Gastrocnemius medialis (tissue), 4 donors: ENCODE data around the gene FAM83G. TPM values are rescaled to one million over a fixed set of nuclear protein-coding genes. Genes with fewer than 3 reads are reported as not detected.
"Not testable (repeated sequence)": the region's sequence is repeated elsewhere in the genome, so short reads cannot be mapped to it uniquely, and the experiment has no call there.

Source experiments
- ATAC-seq, 2 donors: fragments of 150-250 bp; one replicate each; pipeline ENCODE4 v1.9.1; 2016
- DNase-seq, 2 donors: peaks; one replicate each; pipeline ENCODE4 v3.0.0-alpha.2; 2019
- H3K27ac ChIP-seq, 4 donors: fragments of 200-600 bp; sonication (generic); 1 replicate in 1 of 4; 2 replicates in 3 of 4; pipeline ENCODE4 v1.5.1; 2016 to 2018; ENCODE audit warnings: mild to moderate bottlenecking in 2 of 4, moderate library complexity in 1 of 4
- H3K27me3 ChIP-seq, 3 donors: fragments of 200-600 bp; sonication (generic) in 2 of 3; 1 replicate in 1 of 3; 2 replicates in 2 of 3; pipeline versions ENCODE4 v1.5.1 to v1.6.0; 2016 to 2019; ENCODE audit warnings: mild to moderate bottlenecking in 1 of 3, moderate library complexity in 1 of 3
- H3K36me3 ChIP-seq, 2 donors: fragments of 200-600 bp; sonication (generic) in 1 of 2; one replicate each; pipeline ENCODE4 v1.5.1; 2017 to 2018
- H3K4me1 ChIP-seq, 2 donors: fragments of 200-600 bp; sonication (generic) in 1 of 2; one replicate each; pipeline ENCODE4 v1.5.1; 2016 to 2017; ENCODE audit warnings: mild to moderate bottlenecking in 2 of 2
- H3K4me3 ChIP-seq, 4 donors: fragments of 200-600 bp; sonication (generic) in 3 of 4; 1 replicate in 1 of 4; 2 replicates in 3 of 4; pipeline ENCODE4 v1.5.1; 2016 to 2019; ENCODE audit warnings: mild to moderate bottlenecking in 2 of 4
- H3K9me3 ChIP-seq, 3 donors: fragments of 200-600 bp; sonication (generic) in 2 of 3; 1 replicate in 1 of 3; 2 replicates in 2 of 3; pipeline ENCODE4 v1.5.1; 2016 to 2019
- POLR2A ChIP-seq, 2 donors: fragments of 450-650 bp; IDR thresholded peaks; one replicate each; pipeline ENCODE4 v1.6.1; 2017; ENCODE audit warnings: antibody characterized with exemption in 2 of 2, mild to moderate bottlenecking in 2 of 2, moderate library complexity in 2 of 2
- in situ Hi-C, 4 donors: fragments of 200-750 bp; cut with MboI; loops; one replicate each; pipeline versions ENCODE4 v1.15.0 to v1.8.0; 2017; ENCODE audit warnings: low sequenced_read_pairs in 4 of 4
- intact Hi-C: fragments of 100-400 bp; cut with DNase I; formaldehyde crosslinking; loops from one replicate; pipeline ENCODE4 v1.15.1; 2023; ENCODE audit warnings: low total_unique reads
- total RNA-seq, 4 donors: library from RNA; depleted of rRNA; stranded (reverse); fragments of >200 nt; gene quantifications; one replicate each; pipeline versions ENCODE4 v1.1.0 to v1.2.3, GENCODE V29; 2016
- TF ChIP-seq, protein P1 (sequence below), 5 experiments: fragments of 450-650 bp in 3 of 5; fragments of 200-600 bp in 2 of 5; sonication (generic) in 2 of 5; IDR thresholded peaks in 4 of 5; conservative IDR thresholded peaks in 1 of 5; 1 replicate in 4 of 5; 2 replicates in 1 of 5; pipeline ENCODE4 v1.5.1; 2016 to 2019; ENCODE audit warnings: antibody characterized with exemption in 5 of 5, mild to moderate bottlenecking in 3 of 5, moderate library complexity in 3 of 5

Gene FAM83G
- total RNA-seq, 4 donors from 2014 or later, result 8.2 to 25.6 (median 16.9) TPM

DNA sequence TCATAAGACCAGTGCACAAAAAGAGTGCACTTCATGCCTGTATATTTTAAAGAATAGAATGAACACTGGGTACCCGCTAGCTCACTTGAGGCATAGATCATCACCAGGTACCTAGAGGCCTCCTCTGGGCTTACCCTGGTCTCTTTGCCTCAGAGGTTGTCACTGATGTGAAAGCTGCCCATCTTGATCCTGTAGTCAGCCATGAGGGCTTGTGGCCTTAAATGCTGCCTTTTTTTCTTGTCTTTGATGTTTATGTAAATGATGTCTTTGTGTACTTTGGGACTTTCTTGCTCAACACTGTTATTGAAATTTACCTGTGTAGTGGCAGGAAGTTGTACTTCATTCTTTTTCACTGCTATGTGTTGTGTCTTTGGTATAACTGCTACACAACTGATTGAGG is 79.4 kb downstream of the FAM83G start:
- Histone ChIP-seq H3K4me3 (no peak overlapping the region), H3K27me3 (no peaks in the 10 kb centered on the region), H3K36me3 (peaks cover 0 to 17% of the 10 kb centered on the region in 2 donors), H3K4me1 (peaks cover 7 to 9% of the 10 kb centered on the region in 2 donors), H3K9me3 (no peaks in the 10 kb centered on the region), H3K27ac (no peak overlapping the region)
- DNase-seq (no peak), ATAC-seq (no peak)
- intact Hi-C loops, result no loop called here
- in situ Hi-C loops, result no loop called here
- no peak for TF ChIP-seq POLR2A (IDR thresholded peaks at IDR 0.05)
- TF ChIP-seq, protein P1, sequence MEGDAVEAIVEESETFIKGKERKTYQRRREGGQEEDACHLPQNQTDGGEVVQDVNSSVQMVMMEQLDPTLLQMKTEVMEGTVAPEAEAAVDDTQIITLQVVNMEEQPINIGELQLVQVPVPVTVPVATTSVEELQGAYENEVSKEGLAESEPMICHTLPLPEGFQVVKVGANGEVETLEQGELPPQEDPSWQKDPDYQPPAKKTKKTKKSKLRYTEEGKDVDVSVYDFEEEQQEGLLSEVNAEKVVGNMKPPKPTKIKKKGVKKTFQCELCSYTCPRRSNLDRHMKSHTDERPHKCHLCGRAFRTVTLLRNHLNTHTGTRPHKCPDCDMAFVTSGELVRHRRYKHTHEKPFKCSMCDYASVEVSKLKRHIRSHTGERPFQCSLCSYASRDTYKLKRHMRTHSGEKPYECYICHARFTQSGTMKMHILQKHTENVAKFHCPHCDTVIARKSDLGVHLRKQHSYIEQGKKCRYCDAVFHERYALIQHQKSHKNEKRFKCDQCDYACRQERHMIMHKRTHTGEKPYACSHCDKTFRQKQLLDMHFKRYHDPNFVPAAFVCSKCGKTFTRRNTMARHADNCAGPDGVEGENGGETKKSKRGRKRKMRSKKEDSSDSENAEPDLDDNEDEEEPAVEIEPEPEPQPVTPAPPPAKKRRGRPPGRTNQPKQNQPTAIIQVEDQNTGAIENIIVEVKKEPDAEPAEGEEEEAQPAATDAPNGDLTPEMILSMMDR (IDR thresholded peaks at IDR 0.05 in 4 of 5, conservative IDR thresholded peaks at IDR 0.05 in 1 of 5), result no peak

GRCh38 chr17:18922596-18922995 is 82.0 kb downstream of the FAM83G start:
- H3K9me3 ChIP-seq, intact Hi-C loops, H3K4me1 ChIP-seq, H3K27me3 ChIP-seq, DNase-seq, H3K4me3 ChIP-seq, in situ Hi-C loops, ATAC-seq, H3K27ac ChIP-seq: not testable (repeated sequence)
- H3K36me3 ChIP-seq, result peaks cover 0 to 11% of the 10 kb centered on the region in 2 donors

GRCh38 chr17:18921912-18922451 is 82.6 kb downstream of the FAM83G start:
- no peaks in the 10 kb centered on the region for H3K27me3 ChIP-seq
- ATAC-seq (no peak), DNase-seq (no peak)
- intact Hi-C loops, result no loop called here
- no peak overlapping the region for H3K27ac ChIP-seq
- in situ Hi-C loops, result no loop called here
- H3K4me3 ChIP-seq, result no peak overlapping the region
- H3K9me3 ChIP-seq, result no peaks in the 10 kb centered on the region
- peaks cover 0 to 12% of the 10 kb centered on the region in 2 donors for H3K36me3 ChIP-seq
- TF ChIP-seq POLR2A (IDR thresholded peaks at IDR 0.05), result no peak
- TF ChIP-seq, protein P1 (IDR thresholded peaks at IDR 0.05 in 4 of 5, conservative IDR thresholded peaks at IDR 0.05 in 1 of 5), result no peak
- peaks cover 7 to 9% of the 10 kb centered on the region in 2 donors for H3K4me1 ChIP-seq

- DNase-seq (no peak), ATAC-seq (no peak)
- Histone ChIP-seq H3K4me1 (peaks cover 7 to 9% of the 10 kb centered on the region in 2 donors), H3K4me3 (no peak overlapping the region), H3K36me3 (peaks cover 0 to 17% of the 10 kb centered on the region in 2 donors), H3K27ac (peak overlapping the region in 1 of 4 donors; percentile 15), H3K9me3 (no peaks in the 10 kb centered on the region), H3K27me3 (no peaks in the 10 kb centered on the region)
- intact Hi-C loops (no loop called here), in situ Hi-C loops (no loop called here)
- TF ChIP-seq POLR2A (IDR thresholded peaks at IDR 0.05), result no peak
- TF ChIP-seq, protein P1 (IDR thresholded peaks at IDR 0.05 in 4 of 5, conservative IDR thresholded peaks at IDR 0.05 in 1 of 5), result no peak
These were observed 83.1 kb downstream of the FAM83G start for GRCh38 chr17:18921485-18921884.

DNA sequence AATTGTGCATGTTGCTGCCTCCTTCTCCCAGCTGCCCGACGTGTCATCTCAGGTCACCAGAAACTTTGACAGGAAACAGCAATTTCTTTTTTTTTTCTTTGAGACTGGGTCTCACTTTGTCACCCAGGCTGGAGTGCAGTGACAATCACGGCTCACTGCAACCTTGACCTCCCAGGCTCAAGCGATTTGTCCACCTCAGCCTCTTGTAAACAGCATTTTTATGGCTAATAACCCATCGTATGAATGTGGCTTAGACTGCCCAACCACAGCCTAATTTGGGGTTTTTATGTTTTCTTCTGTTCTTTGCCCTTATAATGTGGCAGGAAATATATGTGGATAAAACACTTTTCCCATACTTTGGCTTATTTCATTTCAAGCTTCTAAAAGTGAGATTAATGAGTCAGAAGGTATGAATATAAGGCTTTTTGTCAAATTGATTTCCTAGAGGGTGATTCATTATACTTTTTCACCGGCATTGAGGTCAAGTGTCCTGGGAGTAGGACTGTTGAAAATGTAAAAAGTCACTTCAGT is 83.6 kb downstream of the FAM83G start:
- Histone ChIP-seq H3K36me3 (peaks cover 0 to 22% of the 10 kb centered on the region in 2 donors), H3K9me3 (no peaks in the 10 kb centered on the region), H3K27ac (peak overlapping the region in 1 of 4 donors; percentile 15), H3K4me3 (no peak overlapping the region), H3K27me3 (no peaks in the 10 kb centered on the region), H3K4me1 (peaks cover 7 to 9% of the 10 kb centered on the region in 2 donors)
- DNase-seq (no peak), ATAC-seq (no peak)
- in situ Hi-C loops, result no loop called here
- TF ChIP-seq POLR2A (IDR thresholded peaks at IDR 0.05), result no peak
- TF ChIP-seq, protein P1 (IDR thresholded peaks at IDR 0.05 in 4 of 5, conservative IDR thresholded peaks at IDR 0.05 in 1 of 5), result no peak
- intact Hi-C loops, result no loop called here
